GM19043 (cell line): ENCODE results near the gene HOXD12.

Experiments
- ATAC-seq: cut with Tn5 transposase; IDR thresholded peaks from one replicate; pipeline ENCODE4 v1.9.1; 2021; ENCODE audit warnings: low read depth; ENCODE audit not compliant: unreplicated experiment

Gene HOXD12

GRCh38 chr2:176130147-176130956 is 30.8 kb downstream of the HOXD12 start:
- ATAC-seq = no peak

GRCh38 chr2:176130957-176131847 is 31.6 kb downstream of the HOXD12 start:
- ATAC-seq = no peak

- ATAC-seq = no peak
Measured at GRCh38 chr2:176131848-176132158, 32.2 kb downstream of the HOXD12 start.

- no peak for ATAC-seq
Measured at GRCh38 chr2:176132205-176133171, 32.9 kb downstream of the HOXD12 start.

GRCh38 chr2:176133389-176133788 is 33.8 kb downstream of the HOXD12 start:
- no peak for ATAC-seq

GRCh38 chr2:176134035-176134434 is 34.4 kb downstream of the HOXD12 start:
- ATAC-seq = no peak

- no peak for ATAC-seq
Measured at GRCh38 chr2:176135035-176135440, 35.4 kb downstream of the HOXD12 start.

- ATAC-seq = no peak
Measured at GRCh38 chr2:176136374-176137251, 37.0 kb downstream of the HOXD12 start.

- no peak for ATAC-seq
Measured at GRCh38 chr2:176137252-176137580, 37.6 kb downstream of the HOXD12 start.

GRCh38 chr2:176137906-176138305 is 38.3 kb downstream of the HOXD12 start:
- no peak for ATAC-seq

GRCh38 chr2:176138526-176138922 is 38.9 kb downstream of the HOXD12 start:
- no peak for ATAC-seq

- ATAC-seq = no peak
Measured at GRCh38 chr2:176138923-176139660, 39.5 kb downstream of the HOXD12 start.

GRCh38 chr2:176139661-176140512 is 40.3 kb downstream of the HOXD12 start:
- no peak for ATAC-seq

- ATAC-seq = peak; percentile 81
Measured at GRCh38 chr2:176140513-176141317, 41.1 kb downstream of the HOXD12 start.

GRCh38 chr2:176142281-176142680 is 42.7 kb downstream of the HOXD12 start:
- no peak for ATAC-seq

GRCh38 chr2:176145085-176145969 is 45.7 kb downstream of the HOXD12 start:
- ATAC-seq = no peak
